HCT116 (cell line): ENCODE measurements around the gene SLC37A3.

ENCODE experiments used
- ATF3 ChIP-seq: IDR thresholded peaks from 2 replicates; pipeline ENCODE4 v1.6.1; 2012
- CTCF ChIP-seq, 3 experiments: fragments of 200-600 bp in 1 of 3; sonication (generic) in 1 of 3; IDR thresholded peaks in 2 of 3; conservative IDR thresholded peaks in 1 of 3; 2 replicates each; pipeline ENCODE4 v1.5.1; 2012 to 2017; ENCODE audit warnings: low read depth in 2 of 3, low read length in 2 of 3, antibody characterized with exemption in 1 of 3, borderline replicate concordance in 1 of 3, control low read depth in 1 of 3, mild to moderate bottlenecking in 1 of 3, mixed read lengths in 1 of 3, mixed run types in 1 of 3, moderate library complexity in 1 of 3; ENCODE audit not compliant: insufficient read depth in 1 of 3
- EZH2 ChIP-seq: fragments of 200-600 bp; sonication (generic); IDR thresholded peaks from 2 replicates; pipeline ENCODE4 v1.6.1; 2017; ENCODE audit warnings: antibody characterized with exemption, mixed run types
- EZH2phosphoT487 ChIP-seq: fragments of 200-600 bp; IDR thresholded peaks from 2 replicates; pipeline ENCODE4 v1.6.1; 2018; ENCODE audit warnings: antibody characterized with exemption, borderline replicate concordance
- JUND ChIP-seq: IDR thresholded peaks from 2 replicates; pipeline ENCODE4 v1.6.1; 2012
- MAX ChIP-seq: IDR thresholded peaks from 2 replicates; pipeline ENCODE4 v1.6.1; 2012
- POLR2A ChIP-seq: IDR thresholded peaks from 2 replicates; pipeline ENCODE4 v1.7.0; 2011; ENCODE audit warnings: borderline replicate concordance; ENCODE audit not compliant: insufficient read depth, insufficient read length; ENCODE audit errors: extremely low read depth
- POLR2AphosphoS5 ChIP-seq: IDR thresholded peaks from 2 replicates; pipeline ENCODE4 v1.6.1; 2011; ENCODE audit warnings: mild to moderate bottlenecking, low read depth, low read length, moderate library complexity
- RAD21 ChIP-seq: IDR thresholded peaks from 2 replicates; pipeline ENCODE4 v1.6.1; 2012; ENCODE audit warnings: low read depth, mild to moderate bottlenecking
- SIN3A ChIP-seq: IDR thresholded peaks from 2 replicates; pipeline ENCODE4 v1.6.1; 2012; ENCODE audit warnings: low read depth
- YY1 ChIP-seq: IDR thresholded peaks from 2 replicates; pipeline ENCODE4 v1.6.1; 2011; ENCODE audit warnings: low read length, low read depth, moderate library complexity, mild to moderate bottlenecking; ENCODE audit not compliant: insufficient replicate concordance; ENCODE audit errors: extremely low read depth
- ZFX ChIP-seq: fragments of 450-650 bp; IDR thresholded peaks from 2 replicates; pipeline ENCODE4 v1.6.1; 2017

GRCh38 chr7:140289804-140290203 lies 108.5 kb downstream of the SLC37A3 start:
- no peak for TF ChIP-seq CTCF (IDR thresholded peaks at IDR 0.05 in 2 of 3, conservative IDR thresholded peaks at IDR 0.05 in 1 of 3; ENCODE audit: borderline replicate concordance in 1 of 3, insufficient read depth in 1 of 3, low read depth in 2 of 3, low read length in 2 of 3)
- no peak for TF ChIP-seq EZH2
- no peak for TF ChIP-seq RAD21
- no peak for TF ChIP-seq POLR2A
- TF ChIP-seq SIN3A: no peak
- TF ChIP-seq ATF3: no peak
- TF ChIP-seq POLR2AphosphoS5: no peak
- no peak for TF ChIP-seq MAX
- TF ChIP-seq EZH2phosphoT487: no peak
- no peak for TF ChIP-seq YY1
- TF ChIP-seq ZFX: no peak
- TF ChIP-seq JUND: no peak
